Osteoblast (primary cell): ENCODE data around the gene TMEM82. TPM values are rescaled to one million over a fixed set of nuclear protein-coding genes. Genes with fewer than 3 reads are reported as not detected.

ENCODE experiments used
- DNase-seq: peaks from one replicate; pipeline ENCODE4 v3.0.0; 2011; ENCODE audit warnings: low spot score, mixed read lengths; ENCODE audit not compliant: insufficient read length; ENCODE audit errors: missing footprints
- H2AFZ ChIP-seq: 2 replicates; pipeline ENCODE4 v1.6.0; 2011; ENCODE audit warnings: mild to moderate bottlenecking, low read length
- H3K27ac ChIP-seq: 2 replicates; pipeline ENCODE4 v1.5.1; 2011; ENCODE audit warnings: mild to moderate bottlenecking, low read depth, low read length, moderate library complexity
- H3K27me3 ChIP-seq: 2 replicates; pipeline ENCODE4 v1.6.0; 2012; ENCODE audit warnings: mild to moderate bottlenecking, control low read depth, inconsistent platforms, low read length, moderate library complexity; ENCODE audit not compliant: insufficient read depth
- H3K36me3 ChIP-seq: 2 replicates; pipeline ENCODE4 v1.5.1; 2011; ENCODE audit warnings: mild to moderate bottlenecking, low read length, control low read depth, moderate library complexity; ENCODE audit not compliant: insufficient read depth
- H3K4me1 ChIP-seq: 2 replicates; pipeline ENCODE4 v1.5.1; 2011; ENCODE audit warnings: mild to moderate bottlenecking, low read length, control low read depth, moderate library complexity; ENCODE audit not compliant: insufficient read depth
- H3K4me2 ChIP-seq: 2 replicates; pipeline ENCODE4 v1.6.0; 2011; ENCODE audit warnings: mild to moderate bottlenecking, low read length; ENCODE audit not compliant: insufficient read depth
- H3K4me3 ChIP-seq: fragments of 200-600 bp; sonication (generic); 3 replicates; pipeline ENCODE4 v1.5.1; 2012; ENCODE audit warnings: mild to moderate bottlenecking, low read length, inconsistent platforms; ENCODE audit not compliant: insufficient read depth
- H3K79me2 ChIP-seq: 2 replicates; pipeline ENCODE4 v1.6.0; 2012; ENCODE audit warnings: mild to moderate bottlenecking, low read length, control low read depth, inconsistent platforms; ENCODE audit not compliant: insufficient read depth
- H3K9me3 ChIP-seq: 2 replicates; pipeline ENCODE4 v1.5.1; 2011; ENCODE audit warnings: low read depth, low read length, control low read depth
- H4K20me1 ChIP-seq: 2 replicates; pipeline ENCODE4 v1.6.0; 2012; ENCODE audit warnings: mild to moderate bottlenecking, low read length, control low read depth; ENCODE audit not compliant: insufficient read depth
- CTCF ChIP-seq: IDR thresholded peaks from 2 replicates; pipeline ENCODE4 v1.5.1; 2011; ENCODE audit warnings: mild to moderate bottlenecking, low read depth, low read length, moderate library complexity; ENCODE audit errors: extremely low read depth
- total RNA-seq: library from RNA; depleted of rRNA; stranded (reverse); fragments of >200 nt; gene quantifications from 2 replicates; pipeline ENCODE4 v1.2.3, GENCODE V29; 2012

TMEM82 gene
- total RNA-seq, 1 donor, result not detected

- H3K27ac ChIP-seq, result no peak overlapping the region
- TF ChIP-seq CTCF, result no peak
- H3K27me3 ChIP-seq, result no peaks in the 10 kb centered on the region
- H3K9me3 ChIP-seq, result no peaks in the 10 kb centered on the region
- no peaks in the 10 kb centered on the region for H3K4me1 ChIP-seq
- no peaks in the 10 kb centered on the region for H4K20me1 ChIP-seq
- no peak overlapping the region for H3K4me3 ChIP-seq
- H3K79me2 ChIP-seq, result no peaks in the 10 kb centered on the region
- DNase-seq, result no peak
- no peak overlapping the region for H2AFZ ChIP-seq
- H3K36me3 ChIP-seq, result peaks cover 2% of the 10 kb centered on the region
- no peak overlapping the region for H3K4me2 ChIP-seq
Measured at GRCh38 chr1:15739745-15740144, 2.6 kb upstream of the TMEM82 start.

DNA sequence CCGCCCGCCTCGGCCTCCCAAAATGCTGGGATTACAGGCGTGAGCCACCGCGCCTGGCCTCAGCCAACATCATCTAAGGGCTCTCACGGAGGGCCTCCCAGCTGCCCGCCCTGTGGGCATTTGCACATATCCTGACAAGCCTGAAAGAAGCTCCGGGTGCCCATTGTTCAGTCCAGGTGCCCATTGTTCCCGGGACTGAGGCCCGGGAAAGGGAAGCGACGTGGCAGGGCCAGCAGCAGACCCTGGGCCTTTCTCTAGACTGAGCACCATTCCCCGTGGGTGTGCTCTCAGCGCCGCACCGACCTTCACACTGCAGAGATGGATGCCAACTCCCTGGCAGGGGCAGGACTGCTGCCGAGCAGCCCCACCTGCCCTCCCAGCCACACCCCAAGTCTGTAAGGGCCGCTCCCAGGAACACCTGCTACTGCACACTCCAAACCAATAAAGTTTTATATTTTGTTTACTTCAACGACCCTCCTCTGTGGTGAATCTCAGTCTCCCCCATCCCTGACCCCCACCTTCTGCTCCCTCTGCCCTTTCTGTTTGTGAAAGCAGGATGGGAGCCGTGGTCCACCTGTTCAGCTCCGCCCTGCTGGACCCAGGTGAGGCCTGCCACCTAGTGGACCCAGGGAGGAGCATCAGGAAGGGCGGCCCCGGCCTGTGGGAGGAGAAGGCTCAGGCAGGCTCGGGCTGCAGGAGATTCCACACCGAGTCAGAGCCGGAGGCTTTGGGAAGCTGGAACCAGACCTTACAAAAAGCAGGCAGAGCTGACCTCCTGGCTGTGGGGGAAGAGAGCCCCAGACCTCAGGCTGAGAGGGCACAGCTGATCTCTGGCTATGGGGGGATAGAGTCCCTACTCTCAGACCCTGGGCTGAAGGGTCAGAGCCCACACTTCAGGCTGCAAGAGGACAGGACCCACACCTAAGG is 1.1 kb upstream of the TMEM82 start:
- no peaks in the 10 kb centered on the region for H3K4me1 ChIP-seq
- no peak overlapping the region for H2AFZ ChIP-seq
- H3K27ac ChIP-seq, result no peak overlapping the region
- DNase-seq, result peak; percentile 97
- no peaks in the 10 kb centered on the region for H3K36me3 ChIP-seq
- no peak overlapping the region for H3K4me3 ChIP-seq
- H3K9me3 ChIP-seq, result no peaks in the 10 kb centered on the region
- TF ChIP-seq CTCF, result peak; percentile 79
- no peaks in the 10 kb centered on the region for H4K20me1 ChIP-seq
- no peaks in the 10 kb centered on the region for H3K79me2 ChIP-seq
- no peak overlapping the region for H3K4me2 ChIP-seq
- no peaks in the 10 kb centered on the region for H3K27me3 ChIP-seq

- Histone ChIP-seq H3K36me3 (no peaks in the 10 kb centered on the region), H4K20me1 (no peaks in the 10 kb centered on the region), H3K27me3 (no peaks in the 10 kb centered on the region), H3K9me3 (no peaks in the 10 kb centered on the region), H3K79me2 (no peaks in the 10 kb centered on the region), H3K4me2 (no peak overlapping the region), H3K27ac (no peak overlapping the region), H3K4me1 (peaks cover under 1% of the 10 kb centered on the region), H2AFZ (no peak overlapping the region), H3K4me3 (no peak overlapping the region)
- DNase-seq, result no peak
- TF ChIP-seq CTCF, result no peak
Measured at GRCh38 chr1:15744122-15744679, 1.9 kb downstream of the TMEM82 start.

- Histone ChIP-seq H3K4me3 (no peak overlapping the region), H3K9me3 (no peaks in the 10 kb centered on the region), H3K4me2 (no peak overlapping the region), H3K4me1 (peaks cover 11% of the 10 kb centered on the region), H2AFZ (no peak overlapping the region), H3K27ac (no peak overlapping the region), H3K79me2 (no peaks in the 10 kb centered on the region), H3K27me3 (no peaks in the 10 kb centered on the region), H4K20me1 (no peaks in the 10 kb centered on the region), H3K36me3 (no peaks in the 10 kb centered on the region)
- no peak for TF ChIP-seq CTCF
- no peak for DNase-seq
Measured at GRCh38 chr1:15747378-15747777, 5.1 kb downstream of the TMEM82 start.
